Measurements from ENCODE around the gene EPHX1. TPM values are rescaled to one million over a fixed set of nuclear protein-coding genes. Genes with fewer than 3 reads are reported as not detected.

Gene EPHX1
- total RNA-seq, 1 donor from 2014 or later, result 82.8 TPM

GRCh38 chr1:225881959-225882693, 72.2 kb downstream of the EPHX1 start, which contains the start of gene TMEM63A:
TSS of gene TMEM63A (minus strand) at chr1:225882380. CDS start at chr1:225877580, 4,800 bp downstream.
- Histone ChIP-seq H3K27me3 (ENCODE audit: insufficient read depth, low read length) (no peaks in the 10 kb centered on the region), H3K79me2 (ENCODE audit: insufficient read depth, low read length) (no peaks in the 10 kb centered on the region), H3K27ac (ENCODE audit: low read depth, low read length) (peak within 1 kb of the TSS; percentile 48), H3K9ac (ENCODE audit: low read length) (peak within 1 kb of the TSS; percentile 80), H3K9me3 (ENCODE audit: insufficient read depth, low read depth, low read length) (no peaks in the 10 kb centered on the region), H2AFZ (ENCODE audit: low read depth, low read length) (peak within 1 kb of the TSS; percentile 98), H3K4me1 (ENCODE audit: insufficient read depth, low read length) (peaks cover 9% of the 10 kb centered on the region), H4K20me1 (ENCODE audit: insufficient read depth, low read length) (peaks cover 38% of the 10 kb centered on the region), H3K4me2 (ENCODE audit: low read length) (peak within 1 kb of the TSS; percentile 93), H3K36me3 (ENCODE audit: insufficient read depth, low read length) (no peaks in the 10 kb centered on the region), H3K4me3 (ENCODE audit: insufficient read depth, low read depth, low read length) (peak within 1 kb of the TSS; percentile 92)
- no peak for TF ChIP-seq EZH2 (IDR thresholded peaks at IDR 0.05; ENCODE audit: insufficient read depth, low read length)
- TF ChIP-seq, protein P1, sequence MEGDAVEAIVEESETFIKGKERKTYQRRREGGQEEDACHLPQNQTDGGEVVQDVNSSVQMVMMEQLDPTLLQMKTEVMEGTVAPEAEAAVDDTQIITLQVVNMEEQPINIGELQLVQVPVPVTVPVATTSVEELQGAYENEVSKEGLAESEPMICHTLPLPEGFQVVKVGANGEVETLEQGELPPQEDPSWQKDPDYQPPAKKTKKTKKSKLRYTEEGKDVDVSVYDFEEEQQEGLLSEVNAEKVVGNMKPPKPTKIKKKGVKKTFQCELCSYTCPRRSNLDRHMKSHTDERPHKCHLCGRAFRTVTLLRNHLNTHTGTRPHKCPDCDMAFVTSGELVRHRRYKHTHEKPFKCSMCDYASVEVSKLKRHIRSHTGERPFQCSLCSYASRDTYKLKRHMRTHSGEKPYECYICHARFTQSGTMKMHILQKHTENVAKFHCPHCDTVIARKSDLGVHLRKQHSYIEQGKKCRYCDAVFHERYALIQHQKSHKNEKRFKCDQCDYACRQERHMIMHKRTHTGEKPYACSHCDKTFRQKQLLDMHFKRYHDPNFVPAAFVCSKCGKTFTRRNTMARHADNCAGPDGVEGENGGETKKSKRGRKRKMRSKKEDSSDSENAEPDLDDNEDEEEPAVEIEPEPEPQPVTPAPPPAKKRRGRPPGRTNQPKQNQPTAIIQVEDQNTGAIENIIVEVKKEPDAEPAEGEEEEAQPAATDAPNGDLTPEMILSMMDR (IDR thresholded peaks at IDR 0.05; ENCODE audit: insufficient read depth, low read depth, low read length), result no peak
- Mint-ChIP-seq H3K4me1 (ENCODE audit: low read depth, unreplicated experiment) (peaks cover 7% of the 10 kb centered on the region), H3K27ac (ENCODE audit: unreplicated experiment) (peak within 1 kb of the TSS; percentile 66), H3K36me3 (ENCODE audit: low read depth, unreplicated experiment) (peaks cover 4% of the 10 kb centered on the region), H3K4me3 (ENCODE audit: unreplicated experiment) (peak within 1 kb of the TSS; percentile 89), H3K9me3 (ENCODE audit: unreplicated experiment) (no peaks in the 10 kb centered on the region), H3K27me3 (ENCODE audit: low read depth, unreplicated experiment) (peaks cover 10% of the 10 kb centered on the region)
- no peak for FAIRE-seq
- DNase-seq (ENCODE audit: low read depth), result peak; percentile 58

DNA sequence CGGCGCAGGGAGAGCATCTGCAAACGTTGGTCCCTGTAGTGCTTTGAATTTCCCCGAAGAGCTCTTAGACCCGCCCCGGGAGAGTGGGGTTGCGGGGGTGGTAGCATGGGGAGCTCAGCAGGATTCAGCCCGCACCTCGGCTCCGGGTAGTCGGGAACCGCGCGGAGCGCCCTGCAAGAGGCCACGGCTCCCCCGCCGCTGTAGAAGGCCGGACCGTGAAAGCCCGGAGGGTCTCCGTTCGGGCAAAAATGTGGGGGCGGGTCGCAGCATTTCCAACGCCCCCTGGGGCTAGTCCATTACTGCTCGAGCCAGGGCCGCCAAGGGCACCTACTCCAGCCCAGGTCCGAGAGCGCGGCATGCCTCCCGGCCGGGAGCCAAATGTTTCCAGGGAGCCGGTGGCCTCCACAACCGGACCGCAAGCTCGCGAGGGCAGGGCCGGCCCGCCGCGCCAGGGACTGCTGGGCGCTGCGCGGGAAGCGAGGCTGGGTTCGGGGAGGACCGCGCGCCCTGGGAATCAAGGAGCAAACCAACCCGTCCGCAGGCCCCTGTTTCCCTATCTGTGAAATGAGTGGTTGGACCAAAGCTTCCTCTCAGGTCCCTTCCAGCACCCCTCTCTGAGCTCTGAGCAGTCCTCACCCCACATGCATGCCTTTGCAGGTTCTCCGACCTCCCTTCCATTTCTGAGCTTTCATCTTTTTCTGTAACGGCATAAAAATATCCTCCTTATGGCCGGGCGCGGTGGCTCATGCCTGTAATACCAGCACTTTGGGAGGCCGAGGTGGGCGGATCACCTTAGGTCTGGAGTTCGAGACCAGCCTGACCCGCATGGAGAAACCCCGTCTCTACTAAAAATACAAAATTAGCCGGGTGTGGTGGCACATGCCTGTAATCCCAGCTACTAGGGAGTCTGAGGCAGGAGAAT, 73.0 kb downstream of the EPHX1 start:
- Histone ChIP-seq H3K9me3 (ENCODE audit: insufficient read depth, low read depth, low read length) (no peaks in the 10 kb centered on the region), H4K20me1 (ENCODE audit: insufficient read depth, low read length) (peaks cover 30% of the 10 kb centered on the region), H3K27ac (ENCODE audit: low read depth, low read length) (peak overlapping the region; percentile 48), H3K4me2 (ENCODE audit: low read length) (peak overlapping the region; percentile 93), H3K9ac (ENCODE audit: low read length) (peak overlapping the region; percentile 80), H3K79me2 (ENCODE audit: insufficient read depth, low read length) (no peaks in the 10 kb centered on the region), H3K4me3 (ENCODE audit: insufficient read depth, low read depth, low read length) (peak overlapping the region; percentile 92), H3K27me3 (ENCODE audit: insufficient read depth, low read length) (no peaks in the 10 kb centered on the region), H3K36me3 (ENCODE audit: insufficient read depth, low read length) (no peaks in the 10 kb centered on the region), H3K4me1 (ENCODE audit: insufficient read depth, low read length) (peaks cover 9% of the 10 kb centered on the region), H2AFZ (ENCODE audit: low read depth, low read length) (peak overlapping the region; percentile 98)
- no peaks in the 10 kb centered on the region for H3K9me3 Mint-ChIP-seq (ENCODE audit: unreplicated experiment)
- DNase-seq (ENCODE audit: low read depth), result peak; percentile 32
- FAIRE-seq, result no peak
- H3K4me3 Mint-ChIP-seq (ENCODE audit: unreplicated experiment), result peak overlapping the region; percentile 89
- peak overlapping the region; percentile 66 for H3K27ac Mint-ChIP-seq (ENCODE audit: unreplicated experiment)
- TF ChIP-seq, protein P1 (IDR thresholded peaks at IDR 0.05; ENCODE audit: insufficient read depth, low read depth, low read length), result no peak
- no peak for TF ChIP-seq EZH2 (IDR thresholded peaks at IDR 0.05; ENCODE audit: insufficient read depth, low read length)
- H3K4me1 Mint-ChIP-seq (ENCODE audit: low read depth, unreplicated experiment), result peaks cover 3% of the 10 kb centered on the region
- peaks cover 4% of the 10 kb centered on the region for H3K36me3 Mint-ChIP-seq (ENCODE audit: low read depth, unreplicated experiment)
- peaks cover 13% of the 10 kb centered on the region for H3K27me3 Mint-ChIP-seq (ENCODE audit: low read depth, unreplicated experiment)
